Erythroblast (primary cell): ENCODE data around the gene ASRGL1.

ENCODE experiments used
- GATA1 ChIP-seq: IDR thresholded peaks from 2 replicates; pipeline ENCODE4 v1.6.1; 2011; ENCODE audit warnings: low read depth, mild to moderate bottlenecking, control low read depth, low read length, moderate library complexity
- POLR2A ChIP-seq: IDR thresholded peaks from 2 replicates; pipeline ENCODE4 v1.6.1; 2011; ENCODE audit warnings: mild to moderate bottlenecking, low read length

DNA sequence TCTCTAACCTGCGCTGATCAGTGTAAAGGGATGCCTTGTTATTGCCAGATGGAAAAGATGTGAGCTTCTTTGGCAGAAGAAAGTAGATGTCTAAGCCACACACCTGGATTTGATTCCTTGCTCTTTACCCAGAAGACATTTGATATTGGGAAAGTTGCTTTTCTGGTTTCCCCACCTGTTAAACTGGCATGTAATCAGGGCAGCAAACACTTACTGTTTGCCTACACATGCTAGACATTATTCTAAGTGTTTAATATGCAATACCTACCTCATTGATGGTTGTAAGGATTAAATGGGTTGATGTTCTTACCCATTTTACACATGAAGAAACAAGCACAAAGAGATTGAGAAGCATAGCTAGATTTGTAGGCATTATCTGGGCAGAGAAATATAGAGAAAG, 16.6 kb downstream of the ASRGL1 start:
- TF ChIP-seq POLR2A (no peak), GATA1 (no peak)
